H1 (cell line): ENCODE results near the gene DYRK1A. TPM values are rescaled to one million over a fixed set of nuclear protein-coding genes. Genes with fewer than 3 reads are reported as not detected.
A peak's percentile ranks its signal among the peaks of the same experiment; 100 is the strongest.

ENCODE experiments used
- CTCF ChIA-PET: fragments of 300-600 bp; sonication (Branson Sonifier 250); formaldehyde crosslinking; loops from one replicate; lab custom pipeline; 2021; ENCODE audit not compliant: partially characterized antibody; lab: Charles Lee
- POLR2A ChIA-PET: fragments of 300-600 bp; sonication (Branson Sonifier 250); formaldehyde crosslinking; loops from one replicate; lab custom pipeline; 2021; ENCODE audit warnings: inconsistent platforms; ENCODE audit not compliant: partially characterized antibody; lab: Charles Lee
- DNase-seq, 2 experiments: peaks; one replicate each; pipeline versions ENCODE4 v3.0.0 to v3.0.0-alpha.2; 2010 to 2022; ENCODE audit warnings: low spot score in 2 of 2, low read depth in 1 of 2, mixed read lengths in 1 of 2
- FAIRE-seq: peaks from 2 replicates; lab custom pipeline; 2011; peaks lifted over from hg19 to GRCh38; lab: Jason Lieb, UNC
- H2AFZ ChIP-seq: 2 replicates; pipeline ENCODE4 v1.8.1; 2012; ENCODE audit warnings: low read length, inconsistent platforms
- H2AK5ac ChIP-seq: 2 replicates; pipeline ENCODE4 v1.6.1; 2013; ENCODE audit warnings: low read depth, low read length
- H2BK120ac ChIP-seq: replicated peaks from 2 replicates; pipeline ENCODE3; 2013; ENCODE audit warnings: low read depth, low read length, inconsistent platforms
- H2BK12ac ChIP-seq: 2 replicates; pipeline ENCODE4 v1.6.1; 2013; ENCODE audit warnings: low read depth, low read length
- H2BK15ac ChIP-seq: 2 replicates; pipeline ENCODE4 v1.6.1; 2013; ENCODE audit warnings: low read length
- H2BK20ac ChIP-seq: 2 replicates; pipeline ENCODE4 v1.6.1; 2013; ENCODE audit warnings: low read length
- H2BK5ac ChIP-seq: 2 replicates; pipeline ENCODE4 v1.6.1; 2013; ENCODE audit warnings: low read depth, low read length
- H3K14ac ChIP-seq: 2 replicates; pipeline ENCODE4 v1.6.1; 2013; ENCODE audit warnings: inconsistent platforms; ENCODE audit not compliant: insufficient read length
- H3K18ac ChIP-seq: 2 replicates; pipeline ENCODE4 v1.6.1; 2013; ENCODE audit warnings: low read length; ENCODE audit errors: extremely low read depth
- H3K23ac ChIP-seq: 2 replicates; pipeline ENCODE4 v1.6.1; 2013; ENCODE audit warnings: inconsistent platforms; ENCODE audit not compliant: insufficient read length
- H3K23me2 ChIP-seq: 2 replicates; pipeline ENCODE4 v1.6.1; 2013; ENCODE audit warnings: low read depth, low read length
- H3K27ac ChIP-seq: 2 replicates; pipeline ENCODE4 v1.6.1; 2011; ENCODE audit warnings: low read depth, low read length, inconsistent platforms
- H3K27me3 ChIP-seq, 4 experiments: replicated peaks in 1 of 4; 1 replicate in 1 of 4; 2 replicates in 3 of 4; pipeline versions ENCODE4 v1.6.1 to v1.8.1; 2011 to 2013; ENCODE audit warnings: low read length in 3 of 4, mild to moderate bottlenecking in 3 of 4, inconsistent platforms in 2 of 4, mixed read lengths in 2 of 4, moderate library complexity in 1 of 4; ENCODE audit not compliant: control insufficient read depth in 3 of 4, insufficient read depth in 3 of 4; ENCODE audit errors: extremely low read depth in 1 of 4
- H3K36me3 ChIP-seq, 4 experiments: 2 replicates each; pipeline versions ENCODE4 v1.6.1 to v1.8.1; 2011 to 2013; ENCODE audit warnings: mild to moderate bottlenecking in 4 of 4, low read length in 3 of 4, moderate library complexity in 2 of 4, control low read depth in 1 of 4, inconsistent platforms in 1 of 4; ENCODE audit not compliant: insufficient read depth in 4 of 4, control insufficient read depth in 2 of 4
- H3K4ac ChIP-seq: replicated peaks from 2 replicates; pipeline ENCODE3; 2013; ENCODE audit warnings: low read length, low read depth, mixed read lengths, inconsistent platforms; ENCODE audit not compliant: insufficient read length
- H3K4me1 ChIP-seq, 4 experiments: replicated peaks in 1 of 4; 1 replicate in 1 of 4; 2 replicates in 3 of 4; pipeline versions ENCODE4 v1.6.1 to v1.8.1; 2011 to 2013; ENCODE audit warnings: low read length in 3 of 4, inconsistent platforms in 2 of 4, mixed read lengths in 1 of 4; ENCODE audit not compliant: insufficient read depth in 4 of 4, control insufficient read depth in 3 of 4
- H3K4me2 ChIP-seq, 2 experiments: 2 replicates each; pipeline versions ENCODE4 v1.6.1 to v1.8.1; 2011 to 2013; ENCODE audit warnings: low read depth in 2 of 2, low read length in 2 of 2, control low read depth in 1 of 2, inconsistent platforms in 1 of 2, mild to moderate bottlenecking in 1 of 2; ENCODE audit not compliant: insufficient read depth in 1 of 2
- H3K4me3 ChIP-seq, 4 experiments: fragments of 200-600, 300-600 bp in 1 of 4; sonication (generic), shearing (Covaris generic), sonication (Bioruptor Twin) in 1 of 4; 2 replicates each; pipeline versions ENCODE4 v1.5.1 to v1.8.1; 2011 to 2016; ENCODE audit warnings: low read length in 4 of 4, low read depth in 3 of 4, control low read depth in 2 of 4, inconsistent platforms in 2 of 4, mild to moderate bottlenecking in 2 of 4, mixed read lengths in 1 of 4, moderate library complexity in 1 of 4; ENCODE audit not compliant: insufficient read depth in 2 of 4; ENCODE audit errors: extremely low read depth in 1 of 4
- H3K56ac ChIP-seq: replicated peaks from 2 replicates; pipeline ENCODE3; 2013; ENCODE audit warnings: low read depth, mild to moderate bottlenecking, mixed read lengths, low read length, inconsistent platforms; ENCODE audit not compliant: insufficient read length
- H3K79me1 ChIP-seq: 2 replicates; pipeline ENCODE4 v1.6.1; 2013; ENCODE audit warnings: low read depth, low read length, control low read depth
- H3K79me2 ChIP-seq, 2 experiments: 2 replicates each; pipeline versions ENCODE4 v1.6.1 to v1.8.1; 2012 to 2013; ENCODE audit warnings: low read length in 2 of 2, mild to moderate bottlenecking in 2 of 2, inconsistent platforms in 1 of 2; ENCODE audit not compliant: insufficient read depth in 2 of 2, control insufficient read depth in 1 of 2
- H3K9ac ChIP-seq, 4 experiments: replicated peaks in 1 of 4; 1 replicate in 1 of 4; 2 replicates in 3 of 4; pipeline versions ENCODE4 v1.6.1 to v1.8.1; 2011 to 2013; ENCODE audit warnings: low read depth in 3 of 4, low read length in 3 of 4, control low read depth in 2 of 4, mild to moderate bottlenecking in 2 of 4, moderate library complexity in 2 of 4, inconsistent platforms in 1 of 4; ENCODE audit errors: extremely low read depth in 1 of 4
- H3K9me3 ChIP-seq, 2 experiments: 2 replicates each; pipeline versions ENCODE4 v1.6.1 to v1.8.1; 2012 to 2013; ENCODE audit warnings: mild to moderate bottlenecking in 2 of 2, moderate library complexity in 2 of 2, control low read depth in 1 of 2, inconsistent platforms in 1 of 2, low read depth in 1 of 2, low read length in 1 of 2, mixed read lengths in 1 of 2; ENCODE audit not compliant: insufficient read depth in 2 of 2
- H4K20me1 ChIP-seq, 2 experiments: replicated peaks in 1 of 2; 2 replicates each; pipeline versions ENCODE3 to v1.8.1; 2011 to 2013; ENCODE audit warnings: inconsistent platforms in 2 of 2, low read length in 2 of 2, mild to moderate bottlenecking in 1 of 2; ENCODE audit not compliant: insufficient read depth in 2 of 2, control insufficient read depth in 1 of 2
- H4K5ac ChIP-seq: 2 replicates; pipeline ENCODE4 v1.6.1; 2013; ENCODE audit warnings: low read length, low read depth, mixed read lengths, inconsistent platforms; ENCODE audit not compliant: insufficient read length
- H4K8ac ChIP-seq: 2 replicates; pipeline ENCODE4 v1.8.0; 2013; ENCODE audit warnings: mild to moderate bottlenecking, moderate library complexity, low read length, inconsistent platforms; ENCODE audit not compliant: insufficient read depth; ENCODE audit errors: extremely low read depth
- H4K91ac ChIP-seq: replicated peaks from 2 replicates; pipeline ENCODE3; 2013; ENCODE audit warnings: low read length, mixed read lengths, inconsistent platforms; ENCODE audit not compliant: insufficient read length
- ASH2L ChIP-seq: fragments of 200-600, 300-600 bp; sonication (generic); IDR thresholded peaks from one replicate; pipeline ENCODE4 v1.7.1; 2017; ENCODE audit warnings: low read length
- BCL11A ChIP-seq, 2 experiments: IDR thresholded peaks; one replicate each; pipeline ENCODE4 v1.6.1; 2011; ENCODE audit warnings: low read depth in 2 of 2, low read length in 2 of 2, mild to moderate bottlenecking in 2 of 2
- CHD1 ChIP-seq: IDR thresholded peaks from 2 replicates; pipeline ENCODE4 v1.6.1; 2012; ENCODE audit warnings: low read depth, low read length, improper control_type of control experiment
- CTCF ChIP-seq, 3 experiments: IDR thresholded peaks; 1 replicate in 2 of 3; 2 replicates in 1 of 3; pipeline versions ENCODE4 v1.5.1 to v1.6.1; 2011; ENCODE audit warnings: low read length in 3 of 3, mild to moderate bottlenecking in 3 of 3, inconsistent platforms in 2 of 3, low read depth in 1 of 3, moderate library complexity in 1 of 3; ENCODE audit not compliant: insufficient read depth in 1 of 3; ENCODE audit errors: control extremely low read depth in 1 of 3
- KDM5A ChIP-seq: fragments of 200-600 bp; IDR thresholded peaks from 2 replicates; pipeline ENCODE4 v1.7.1; 2012; ENCODE audit warnings: mild to moderate bottlenecking, low read length, inconsistent platforms, mixed read lengths
- RNF2 ChIP-seq: fragments of 200-900, 300-1000 bp; sonication (generic); IDR thresholded peaks from 2 replicates; pipeline ENCODE4 v1.7.1; 2016; ENCODE audit warnings: borderline replicate concordance, low read depth, mild to moderate bottlenecking, antibody characterized with exemption, low read length; ENCODE audit not compliant: poor library complexity, severe bottlenecking; ENCODE audit errors: missing control alignments
- SIN3A ChIP-seq, 2 experiments: IDR thresholded peaks in 1 of 2; conservative IDR thresholded peaks in 1 of 2; 2 replicates each; pipeline ENCODE4 v1.6.1; 2011 to 2012; ENCODE audit warnings: low read length in 2 of 2, improper control_type of control experiment in 1 of 2, low read depth in 1 of 2, mild to moderate bottlenecking in 1 of 2
- SIX5 ChIP-seq: IDR thresholded peaks from 2 replicates; pipeline ENCODE4 v1.6.1; 2011; ENCODE audit warnings: mild to moderate bottlenecking, low read depth, low read length
- SP2 ChIP-seq: IDR thresholded peaks from 2 replicates; pipeline ENCODE4 v1.6.1; 2012; ENCODE audit warnings: mild to moderate bottlenecking, low read length, inconsistent platforms
- TAF7 ChIP-seq: optimal IDR thresholded peaks from 2 replicates; pipeline ENCODE3; 2011; ENCODE audit warnings: low read depth, mild to moderate bottlenecking, inconsistent platforms, low read length, moderate library complexity, borderline replicate concordance
- WGBS, 2 experiments: shearing (Covaris generic) in 1 of 2; methylation state at CpG; one replicate each; pipeline versions ENCODE4 v1.1.6 to v1.1.7; 2013 to 2015; ENCODE audit warnings: low lambda C conversion rate in 2 of 2, mixed read lengths in 2 of 2, inconsistent platforms in 1 of 2, low coverage in 1 of 2, missing lambda C conversion rate in 1 of 2; ENCODE audit not compliant: insufficient replicate concordance in 2 of 2, insufficient coverage in 1 of 2, insufficient read length in 1 of 2; ENCODE audit errors: extremely low coverage in 1 of 2, missing lambda C conversion rate in 1 of 2; 5-methylcytosine and 5-hydroxymethylcytosine counted together
- polyA plus RNA-seq, 7 experiments: library from polyadenylated mRNA; depleted of rRNA in 3 of 7; stranded (reverse) in 5 of 7; unstranded in 2 of 7; fragments of >200 nt in 5 of 7; fragments of 200-250 nt in 2 of 7; gene quantifications; 1 replicate in 5 of 7; 2 replicates in 1 of 7; 4 replicates in 1 of 7; pipeline versions ENCODE4 v1.2.1 to v1.2.3, GENCODE V29; 2011 to 2013; ENCODE audit warnings: missing spikeins in 2 of 7, mixed read lengths in 2 of 7
- total RNA-seq: library from RNA; stranded (reverse); fragmentation: NEBNext Ultra II Directional; extraction: Animal tissue kit (Norgen Biotek cat#: 25700); gene quantifications from 2 replicates; pipeline ENCODE4 v1.2.1, GENCODE V29; 2021

Gene DYRK1A
- total and polyA plus RNA-seq, 2 of the 8 experiments (the other 6 are each of a cell fraction or from before 2014, with no cell fraction given), result 61.1 to 62.2 TPM

- H3K4me1 ChIP-seq, result peaks cover 3 to 18% (median 15%) of the 10 kb centered on the region in 4 experiments; a peak in 6 of 7 replicates
- H3K4me3 ChIP-seq, result no peak overlapping the region; a peak in 1 of 8 replicates
- POLR2A ChIA-PET, result interaction anchor here (0.6 to 1.7 kb wide), 6 partner anchors 10 to 38 kb away, joined by 3 to 12 read pairs (median 3); no protein-coding TSS in a partner anchor
- no peak overlapping the region for H3K27ac ChIP-seq
- no peak overlapping the region for H2BK20ac ChIP-seq
- peaks cover 20% of the 10 kb centered on the region for H3K79me1 ChIP-seq
- H3K56ac ChIP-seq, result no peak overlapping the region
- CTCF ChIA-PET, result interaction anchor here (0.6 to 2.2 kb wide), 4 partner anchors 8 to 171 kb away, joined by 3 to 8 read pairs (median 6); no protein-coding TSS in a partner anchor
- H4K91ac ChIP-seq, result no peak overlapping the region
- DNase-seq (no peak), FAIRE-seq (no peak)
- H4K20me1 ChIP-seq, result peaks cover 20 to 30% of the 10 kb centered on the region in 2 experiments
- H3K4me2 ChIP-seq, result peak overlapping the region; percentile 42 to 50
- H2BK120ac ChIP-seq, result no peak overlapping the region
- H2BK5ac ChIP-seq, result no peak overlapping the region
- peaks cover 0 to 98% of the 10 kb centered on the region in 2 experiments; a peak in 3 of 4 replicates for H3K79me2 ChIP-seq
- no peak overlapping the region for H4K5ac ChIP-seq
- H3K36me3 ChIP-seq, result no peaks in the 10 kb centered on the region; a peak in 1 of 8 replicates
- H3K23ac ChIP-seq, result no peak overlapping the region
- no peak overlapping the region for H3K14ac ChIP-seq
- H3K18ac ChIP-seq, result no peak overlapping the region
- no peaks in the 10 kb centered on the region for H3K9me3 ChIP-seq
- no peak overlapping the region for H2AK5ac ChIP-seq
- H2BK15ac ChIP-seq, result no peak overlapping the region
- no peak overlapping the region for H4K8ac ChIP-seq
- no peaks in the 10 kb centered on the region for H3K27me3 ChIP-seq
- no peak overlapping the region for H3K9ac ChIP-seq
- H2AFZ ChIP-seq, result no peak overlapping the region
- H3K4ac ChIP-seq, result no peak overlapping the region
- no peak overlapping the region for H2BK12ac ChIP-seq
- 57% methylated on average over 7 of the region's 7 CpGs; no CpG with 5 or more reads in 1 of the 2 experiments for WGBS, 2 experiments
- H3K23me2 ChIP-seq, result no peaks in the 10 kb centered on the region
- TF ChIP-seq SP2 (no peak), ASH2L (no peak), RNF2 (no peak), CTCF (IDR thresholded peaks at IDR 0.05; ENCODE audit: control extremely low read depth in 1 of 3, insufficient read depth in 1 of 3, low read depth in 1 of 3, low read length in 3 of 3) (no peak), SIN3A (conservative IDR thresholded peaks at IDR 0.05 in 1 of 2, IDR thresholded peaks at IDR 0.05 in 1 of 2; ENCODE audit: low read depth in 1 of 2, low read length in 2 of 2) (no peak), BCL11A (IDR thresholded peaks at IDR 0.05; ENCODE audit: low read depth in 2 of 2, low read length in 2 of 2) (no peak), CHD1 (no peak), SIX5 (no peak), TAF7 (no peak), KDM5A (no peak)
Measured at GRCh38 chr21:37458669-37459276, 92.2 kb downstream of the DYRK1A start.
